Activated effector memory CD4-positive, alpha-beta T cell treated with Interleukin-2 at 50 U/mL for 16 hours (primary cell): Measurements from ENCODE around the gene CD37.
A peak's percentile ranks its signal among the peaks of the same experiment; 100 is the strongest.
"Not testable (repeated sequence)": the region's sequence is repeated elsewhere in the genome, so short reads cannot be mapped to it uniquely, and the experiment has no call there.

Source experiments
- DNase-seq: peaks from one replicate; pipeline ENCODE4 v3.0.0-alpha.2; 2020

CD37 gene

DNA sequence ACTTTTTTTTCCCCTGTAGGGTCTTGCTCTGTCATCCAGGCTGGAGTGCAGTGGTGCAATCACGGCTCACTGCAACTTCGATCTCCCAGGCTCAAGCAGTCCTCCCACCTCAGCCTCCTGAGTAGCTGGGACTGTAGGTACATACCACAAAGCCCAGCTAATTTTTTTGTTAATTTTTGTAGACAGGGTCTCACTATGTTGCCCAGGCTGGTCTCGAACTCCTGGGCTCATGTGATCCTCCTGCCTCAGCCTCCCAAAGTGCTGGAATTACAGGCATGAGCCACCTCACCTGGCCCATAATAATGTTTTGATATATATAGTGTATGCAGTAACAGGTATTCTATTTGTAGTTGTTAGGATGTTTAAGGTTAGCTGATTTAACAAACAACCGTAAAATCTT is 4.0 kb upstream of the CD37 start:
- DNase-seq = not testable (repeated sequence)

DNA sequence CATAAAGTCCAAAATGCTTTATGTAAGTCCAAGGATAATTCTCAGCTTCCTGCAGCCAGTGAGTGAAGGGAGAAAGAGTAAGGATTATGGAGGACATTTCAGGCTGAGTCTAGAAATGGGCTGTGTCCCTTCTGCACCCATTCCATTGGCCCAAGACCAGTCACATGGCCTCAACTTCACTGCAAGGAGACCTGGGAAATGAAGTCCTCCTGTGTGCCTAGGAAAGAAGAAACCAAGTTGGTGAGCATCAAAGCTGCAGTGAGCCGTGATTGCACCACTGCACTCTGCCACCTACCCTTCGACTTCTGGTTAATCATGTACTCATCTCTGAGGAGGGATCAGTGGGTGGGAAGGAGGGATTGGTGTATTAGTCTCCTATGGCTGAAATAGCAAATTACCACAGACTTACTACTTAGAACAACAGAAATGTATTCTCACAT is 3.6 kb upstream of the CD37 start:
- peak; percentile 40 for DNase-seq

DNA sequence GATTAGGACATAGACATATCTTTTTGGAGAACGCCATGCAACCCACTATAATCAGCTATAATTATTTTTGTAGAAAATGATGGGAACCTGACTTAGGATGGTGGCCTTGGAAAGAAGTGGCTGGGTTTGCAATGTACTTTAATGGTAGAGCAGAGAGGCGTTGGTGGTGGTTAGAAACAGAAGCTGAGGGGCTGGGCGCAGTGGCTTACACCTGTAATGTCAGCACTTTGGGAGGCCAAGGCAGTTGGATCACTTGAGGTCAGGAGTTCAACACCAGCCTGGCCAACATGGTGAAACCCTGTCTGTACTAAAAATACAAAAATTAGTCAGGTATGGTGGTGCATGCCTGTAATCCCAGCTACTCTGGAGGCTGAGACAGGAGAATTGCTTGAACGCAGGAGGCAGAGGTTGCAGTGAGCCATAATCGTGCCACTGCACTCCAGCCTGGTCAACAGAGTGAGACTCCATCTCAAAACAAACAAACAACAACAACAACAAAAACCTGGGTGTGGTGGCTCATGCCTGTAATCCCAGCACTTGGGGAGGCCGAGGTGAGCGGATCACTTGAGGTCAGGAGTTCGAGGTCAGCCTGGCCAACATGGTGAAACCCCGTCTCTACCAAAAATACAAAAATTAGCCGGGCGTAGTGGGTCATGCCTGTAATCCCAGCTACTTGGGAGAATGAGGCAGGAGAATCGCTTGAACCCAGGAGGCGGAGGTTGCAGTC is 2.4 kb upstream of the CD37 start:
- not testable (repeated sequence) for DNase-seq

DNA sequence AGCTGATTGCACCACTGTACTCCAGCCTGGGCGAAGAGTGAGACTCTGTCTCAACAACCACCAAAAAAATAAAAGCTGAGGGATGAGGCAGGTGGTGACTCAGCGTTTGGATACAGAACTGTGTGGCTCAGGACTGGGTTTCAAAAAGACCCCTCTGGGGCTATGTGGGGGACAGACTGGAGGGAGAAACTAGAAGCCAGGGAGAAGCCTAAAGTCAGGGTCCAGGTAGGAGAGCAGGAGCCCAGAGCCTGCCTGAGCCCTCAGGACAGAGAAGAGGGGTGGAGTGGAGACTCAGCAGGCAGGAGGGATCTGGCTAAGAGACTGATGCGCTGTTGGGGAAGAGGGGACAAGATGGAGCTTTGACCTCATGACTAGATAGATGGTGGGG is 1.8 kb upstream of the CD37 start:
- no peak for DNase-seq

DNA sequence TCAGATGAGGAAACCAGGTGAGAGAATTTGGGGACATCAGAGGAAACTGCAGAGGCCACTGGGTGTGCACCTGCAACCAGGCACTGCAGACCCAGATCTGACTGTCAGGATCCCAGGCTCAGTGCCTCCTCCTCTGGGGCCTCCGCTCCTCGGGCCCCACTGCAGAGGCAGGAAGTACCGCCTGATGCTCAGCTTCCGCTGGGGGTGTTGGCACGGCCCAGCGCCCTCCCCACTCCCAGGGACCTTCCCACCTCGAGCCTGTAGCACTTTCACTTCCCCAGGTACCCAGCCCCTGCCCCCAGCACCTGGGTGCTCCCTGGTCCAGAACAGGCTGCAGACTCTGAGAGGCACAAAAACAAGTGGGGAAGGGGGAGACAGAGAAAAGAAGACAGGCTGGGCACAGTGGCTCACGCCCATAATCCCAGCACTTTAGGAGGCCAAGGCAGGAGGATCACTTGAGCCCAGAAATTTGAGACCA is 1.4 kb upstream of the CD37 start:
- peak; percentile 64 for DNase-seq

DNA sequence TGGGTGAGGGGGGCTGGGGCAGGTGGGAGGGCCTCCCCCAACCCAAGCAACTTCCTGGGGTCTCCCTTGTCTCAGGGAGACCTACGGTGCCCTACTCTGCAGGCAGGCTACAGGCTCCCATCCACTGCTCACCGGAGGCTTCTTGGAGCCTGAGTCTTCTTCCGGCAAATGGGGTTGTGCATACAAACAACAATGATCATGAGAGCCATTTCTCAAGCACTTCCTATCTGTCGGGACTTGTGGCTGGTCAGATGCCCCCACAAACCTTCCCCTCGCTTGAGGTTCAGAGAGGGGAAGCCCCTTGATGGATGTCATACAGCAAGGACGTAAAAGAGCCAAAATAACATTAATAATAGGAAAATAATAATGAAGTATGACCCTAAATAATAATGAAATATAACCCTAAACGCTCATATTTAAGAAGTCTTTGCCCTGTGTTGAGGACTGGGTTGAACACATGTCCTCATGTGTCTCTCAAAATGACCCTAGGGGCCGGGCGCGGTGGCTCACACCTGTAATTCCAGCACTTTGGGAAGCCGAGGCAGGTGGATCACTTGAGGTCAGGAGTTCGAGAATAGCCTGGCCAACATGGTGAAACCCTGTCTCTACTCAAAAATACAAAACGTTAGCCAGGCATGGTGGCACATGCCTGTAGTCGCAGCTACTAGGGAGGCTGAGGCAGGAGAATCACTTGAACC is 727 bp downstream of the CD37 start:
- no peak for DNase-seq

DNA sequence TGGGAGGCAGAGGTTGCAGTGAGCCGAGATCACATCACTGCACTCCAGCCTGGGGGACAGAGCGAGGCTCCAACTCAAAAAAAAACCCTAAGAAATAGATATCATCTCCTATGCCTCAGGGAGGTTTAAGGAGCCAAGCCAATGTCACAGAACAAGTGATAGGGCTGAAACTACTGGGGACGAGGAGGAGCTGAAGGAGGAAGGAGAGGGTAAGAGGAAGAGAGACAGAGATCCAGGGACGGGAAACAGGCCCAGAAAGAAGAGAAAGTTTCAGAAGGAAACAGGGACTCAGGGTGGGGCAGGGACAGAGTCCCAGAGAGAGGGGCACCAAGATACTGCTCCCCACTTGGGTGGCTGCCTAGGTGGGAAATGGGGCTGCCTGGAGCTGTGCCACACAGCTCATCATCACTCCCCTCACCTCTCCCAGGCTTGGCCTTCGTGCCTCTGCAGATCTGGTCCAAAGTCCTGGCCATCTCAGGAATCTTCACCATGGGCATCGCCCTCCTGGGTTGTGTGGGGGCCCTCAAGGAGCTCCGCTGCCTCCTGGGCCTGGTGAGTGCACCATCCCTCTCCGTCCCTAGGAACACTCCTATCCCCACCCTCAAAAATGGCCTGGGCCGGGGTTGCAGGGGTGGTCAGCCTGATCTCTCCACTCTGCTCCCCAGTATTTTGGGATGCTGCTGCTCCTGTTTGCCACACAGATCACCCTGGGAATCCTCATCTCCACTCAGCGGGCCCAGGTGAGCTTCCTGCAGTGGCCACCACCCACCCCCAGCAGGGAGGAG is 1.5 kb downstream of the CD37 start:
- DNase-seq = no peak

DNA sequence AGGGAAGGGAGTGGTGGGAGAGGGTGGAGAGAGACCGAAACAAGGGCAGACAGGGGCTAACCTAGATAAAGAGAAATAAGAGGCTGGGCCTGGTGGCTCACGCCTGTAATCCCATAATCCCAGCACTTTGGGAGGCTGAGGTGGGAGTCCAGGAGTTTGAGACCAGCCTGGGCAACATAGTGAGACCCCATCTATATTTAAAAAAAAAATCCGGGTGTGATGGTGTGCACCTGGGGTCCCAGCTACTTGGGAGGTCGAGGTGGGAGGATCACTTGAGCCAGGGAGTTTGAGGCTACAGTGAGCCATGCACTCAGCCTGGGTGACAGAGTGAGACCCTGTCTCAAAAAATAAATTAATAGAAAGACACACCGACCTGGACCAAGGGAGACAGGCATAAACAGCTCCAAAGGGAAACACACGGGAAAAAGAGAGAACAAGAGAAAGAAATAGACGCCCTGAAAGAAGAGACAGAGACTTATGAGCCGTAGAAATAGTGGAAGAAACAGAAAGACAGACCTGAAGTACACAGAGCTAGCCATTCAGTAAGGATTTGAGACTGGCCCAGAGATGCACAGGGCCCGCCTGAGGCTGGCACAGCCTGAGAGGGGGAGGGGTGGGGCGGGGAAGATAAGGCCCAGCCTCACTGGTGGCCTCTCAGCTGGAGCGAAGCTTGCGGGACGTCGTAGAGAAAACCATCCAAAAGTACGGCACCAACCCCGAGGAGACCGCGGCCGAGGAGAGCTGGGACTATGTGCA is 2.2 kb downstream of the CD37 start:
- DNase-seq = no peak

DNA sequence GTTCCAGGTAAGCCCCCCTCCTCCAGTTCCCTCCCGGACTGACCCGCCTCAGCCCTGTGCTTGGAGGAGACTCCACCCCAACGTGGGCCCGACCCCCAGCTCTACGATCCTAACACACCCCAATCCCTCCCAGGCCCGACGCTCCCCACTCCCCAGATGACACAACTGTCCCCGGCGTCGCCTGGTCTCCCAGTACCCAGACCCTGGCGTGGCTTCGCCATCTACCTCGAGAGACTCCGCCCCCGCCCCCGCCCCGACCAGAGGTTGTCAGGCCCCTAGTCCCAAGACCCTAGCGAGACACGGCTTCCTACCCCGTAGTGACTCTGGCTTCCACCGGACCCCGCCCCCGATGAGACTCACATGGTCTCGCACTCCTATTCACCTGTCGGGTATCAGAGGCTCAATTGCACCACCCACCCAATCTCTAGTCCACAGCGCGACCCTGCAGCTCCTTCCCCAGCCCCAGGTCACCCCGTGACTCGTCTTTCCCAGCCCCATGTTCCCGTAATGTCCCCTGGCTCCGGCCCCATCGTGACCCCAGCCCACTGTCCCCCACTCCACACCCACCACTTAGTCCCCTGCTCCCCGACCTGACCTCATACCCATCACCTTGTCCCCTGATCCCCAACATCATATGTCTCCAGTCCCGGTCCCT is 2.9 kb downstream of the CD37 start:
- DNase-seq = no peak

DNA sequence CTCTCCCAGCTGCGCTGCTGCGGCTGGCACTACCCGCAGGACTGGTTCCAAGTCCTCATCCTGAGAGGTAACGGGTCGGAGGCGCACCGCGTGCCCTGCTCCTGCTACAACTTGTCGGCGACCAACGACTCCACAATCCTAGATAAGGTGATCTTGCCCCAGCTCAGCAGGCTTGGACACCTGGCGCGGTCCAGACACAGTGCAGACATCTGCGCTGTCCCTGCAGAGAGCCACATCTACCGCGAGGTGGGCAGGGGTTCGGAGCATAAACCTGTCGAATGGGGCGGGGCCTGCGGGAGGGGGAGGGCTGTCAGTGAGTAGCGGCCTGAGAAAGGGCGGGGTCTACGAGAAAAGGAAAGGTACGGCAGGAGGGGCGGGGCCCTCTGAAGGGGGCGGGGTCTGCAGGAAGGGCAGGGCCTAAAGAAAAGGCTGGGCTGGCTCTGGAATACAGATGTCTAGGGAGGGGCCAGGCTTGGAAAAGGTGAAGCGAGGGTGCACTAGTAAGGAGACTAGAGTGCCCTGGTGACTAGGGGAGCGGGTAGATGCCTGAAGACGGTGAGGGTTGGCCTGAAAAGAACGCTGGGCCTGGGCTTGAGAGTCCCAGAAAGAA is 3.6 kb downstream of the CD37 start:
- DNase-seq = no peak

DNA sequence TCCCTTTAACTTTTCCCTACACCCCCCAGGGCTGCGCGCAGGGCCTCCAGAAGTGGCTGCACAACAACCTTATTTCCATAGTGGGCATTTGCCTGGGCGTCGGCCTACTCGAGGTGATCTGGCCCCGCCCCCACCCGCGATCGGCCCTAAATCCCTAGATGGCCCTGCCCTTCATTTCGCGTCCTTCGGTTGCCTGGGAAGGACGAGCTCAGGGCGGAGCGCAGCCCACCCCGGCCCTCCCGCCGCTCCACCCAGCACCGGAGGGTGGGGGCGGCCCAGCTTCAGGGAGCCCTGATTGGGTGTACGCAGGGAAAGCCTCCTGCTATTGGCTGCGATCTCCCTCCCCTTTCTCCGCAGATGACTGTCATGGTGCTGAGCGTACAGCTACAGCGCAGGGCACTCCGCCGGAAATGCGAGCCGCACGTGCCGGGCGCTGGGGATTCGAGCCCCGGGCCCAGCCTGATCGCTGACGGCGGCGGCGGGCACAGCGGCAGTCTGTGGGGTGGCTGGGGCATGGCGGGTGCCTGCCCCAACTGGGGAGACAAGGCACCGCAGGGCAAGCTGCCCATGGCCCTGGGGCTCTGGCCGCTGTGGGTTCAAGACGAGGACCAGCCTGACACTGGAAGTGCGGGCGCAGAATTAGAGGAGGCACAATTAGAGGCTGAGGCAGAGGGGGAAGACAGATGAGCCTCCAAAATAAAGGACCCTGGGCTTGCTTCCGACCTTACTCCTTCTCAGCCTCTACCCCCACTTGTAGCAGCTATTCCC is 4.3 kb downstream of the CD37 start:
- DNase-seq = no peak

DNA sequence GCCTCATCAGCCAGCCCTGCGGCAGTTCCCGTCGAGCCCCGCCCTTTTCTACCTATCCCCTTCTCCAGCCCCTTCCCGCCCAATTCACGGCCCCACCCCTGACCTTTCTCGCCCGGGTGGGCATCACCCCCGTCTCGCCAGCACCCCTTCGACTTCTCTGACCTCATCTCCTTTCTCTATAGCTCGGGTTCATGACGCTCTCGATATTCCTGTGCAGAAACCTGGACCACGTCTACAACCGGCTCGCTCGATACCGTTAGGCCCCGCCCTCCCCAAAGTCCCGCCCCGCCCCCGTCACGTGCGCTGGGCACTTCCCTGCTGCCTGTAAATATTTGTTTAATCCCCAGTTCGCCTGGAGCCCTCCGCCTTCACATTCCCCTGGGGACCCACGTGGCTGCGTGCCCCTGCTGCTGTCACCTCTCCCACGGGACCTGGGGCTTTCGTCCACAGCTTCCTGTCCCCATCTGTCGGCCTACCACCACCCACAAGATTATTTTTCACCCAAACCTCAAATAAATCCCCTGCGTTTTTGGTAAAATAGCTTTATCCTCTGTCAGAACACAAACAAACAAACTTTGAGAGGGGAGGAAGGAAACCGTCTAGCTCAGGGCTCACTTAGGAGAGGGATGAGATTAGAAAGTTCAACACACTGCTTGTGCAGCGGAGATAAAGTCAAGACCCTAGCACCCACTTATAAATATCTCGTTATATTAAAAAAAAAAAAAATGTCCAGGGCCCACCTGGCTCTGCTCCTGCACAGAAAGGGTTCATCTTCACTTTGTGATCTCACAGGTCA is 5.1 kb downstream of the CD37 start:
- DNase-seq = no peak

DNA sequence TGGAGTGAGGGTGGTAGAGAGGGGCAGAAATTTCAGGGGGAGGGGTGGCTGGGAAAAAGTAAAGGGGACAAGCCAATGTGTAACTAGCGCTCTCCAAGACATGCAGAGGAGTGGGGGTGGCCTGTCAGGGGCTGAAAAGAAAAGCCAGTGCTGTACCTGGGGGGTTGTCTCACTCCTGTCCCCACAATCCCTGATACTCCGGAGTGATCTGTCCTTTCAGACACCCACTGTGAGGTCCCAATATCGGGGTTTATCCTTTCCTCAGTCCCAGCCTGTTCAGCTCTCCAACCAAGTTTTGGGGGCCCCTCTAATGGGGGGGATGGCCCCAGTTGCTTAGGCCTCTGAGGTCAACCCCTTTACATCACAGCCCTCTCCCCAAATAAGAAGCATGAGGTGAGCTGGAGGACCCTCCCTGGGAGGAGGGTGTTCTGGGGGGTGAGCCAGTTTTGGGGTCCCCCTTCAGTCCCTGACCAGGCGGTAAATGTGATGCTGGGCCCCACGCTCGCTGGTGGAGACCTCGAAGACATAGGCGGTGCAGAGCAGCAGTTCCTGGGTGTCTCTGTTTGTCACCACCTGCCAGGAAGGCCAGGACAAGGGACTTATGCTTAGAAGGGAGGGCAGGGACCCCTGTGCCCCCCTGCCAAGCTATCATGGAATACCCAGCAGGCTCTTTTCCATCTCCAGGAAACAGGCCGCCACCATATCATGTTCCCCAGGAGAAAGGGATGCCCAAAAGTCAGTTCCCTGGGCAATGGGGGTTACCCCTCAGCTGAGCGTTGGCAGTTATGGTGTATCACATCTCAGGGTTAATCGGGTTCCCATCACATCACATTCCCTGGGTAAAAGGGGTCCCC is 5.9 kb downstream of the CD37 start:
- DNase-seq = no peak

DNA sequence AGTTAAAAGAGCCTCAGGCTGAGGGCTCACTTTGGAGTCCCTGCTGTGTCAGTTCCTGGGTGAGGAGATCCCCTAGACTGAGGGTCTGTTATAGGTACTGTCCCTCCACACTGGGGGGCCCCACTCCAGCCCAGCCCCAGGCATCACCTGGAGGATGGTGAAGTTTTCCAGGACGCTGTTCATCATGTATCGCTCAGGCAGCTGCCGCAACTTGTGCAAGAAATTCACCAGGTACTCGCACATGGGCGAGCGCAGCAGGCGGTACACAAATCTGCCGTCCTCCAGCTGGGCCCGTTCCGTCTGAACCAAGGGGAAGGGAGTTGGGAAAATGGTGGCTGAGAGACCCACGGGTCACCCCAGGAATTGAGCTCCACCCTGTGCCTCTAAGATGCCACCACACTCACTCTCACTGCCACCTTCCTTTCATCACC is 7.1 kb downstream of the CD37 start:
- no peak for DNase-seq

DNA sequence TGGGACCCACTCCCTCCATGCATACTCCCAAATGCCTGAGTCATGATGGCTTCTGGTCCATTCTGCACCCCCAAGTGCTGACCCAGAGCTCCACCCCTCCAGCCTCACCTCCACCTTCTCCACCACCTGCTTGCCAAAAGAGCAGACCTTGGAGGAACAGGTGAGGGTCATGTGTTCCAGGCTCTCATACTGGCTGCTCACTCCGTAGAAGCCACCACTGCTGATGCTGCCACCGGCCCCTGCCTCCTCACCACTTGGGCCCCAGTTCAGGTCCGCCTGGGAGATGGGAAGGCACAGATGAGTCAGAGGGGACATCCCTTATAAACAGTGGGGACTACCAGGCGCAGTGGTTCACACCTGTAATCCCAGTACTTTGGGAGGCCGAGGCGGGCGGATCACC is 7.9 kb downstream of the CD37 start:
- DNase-seq = no peak

DNA sequence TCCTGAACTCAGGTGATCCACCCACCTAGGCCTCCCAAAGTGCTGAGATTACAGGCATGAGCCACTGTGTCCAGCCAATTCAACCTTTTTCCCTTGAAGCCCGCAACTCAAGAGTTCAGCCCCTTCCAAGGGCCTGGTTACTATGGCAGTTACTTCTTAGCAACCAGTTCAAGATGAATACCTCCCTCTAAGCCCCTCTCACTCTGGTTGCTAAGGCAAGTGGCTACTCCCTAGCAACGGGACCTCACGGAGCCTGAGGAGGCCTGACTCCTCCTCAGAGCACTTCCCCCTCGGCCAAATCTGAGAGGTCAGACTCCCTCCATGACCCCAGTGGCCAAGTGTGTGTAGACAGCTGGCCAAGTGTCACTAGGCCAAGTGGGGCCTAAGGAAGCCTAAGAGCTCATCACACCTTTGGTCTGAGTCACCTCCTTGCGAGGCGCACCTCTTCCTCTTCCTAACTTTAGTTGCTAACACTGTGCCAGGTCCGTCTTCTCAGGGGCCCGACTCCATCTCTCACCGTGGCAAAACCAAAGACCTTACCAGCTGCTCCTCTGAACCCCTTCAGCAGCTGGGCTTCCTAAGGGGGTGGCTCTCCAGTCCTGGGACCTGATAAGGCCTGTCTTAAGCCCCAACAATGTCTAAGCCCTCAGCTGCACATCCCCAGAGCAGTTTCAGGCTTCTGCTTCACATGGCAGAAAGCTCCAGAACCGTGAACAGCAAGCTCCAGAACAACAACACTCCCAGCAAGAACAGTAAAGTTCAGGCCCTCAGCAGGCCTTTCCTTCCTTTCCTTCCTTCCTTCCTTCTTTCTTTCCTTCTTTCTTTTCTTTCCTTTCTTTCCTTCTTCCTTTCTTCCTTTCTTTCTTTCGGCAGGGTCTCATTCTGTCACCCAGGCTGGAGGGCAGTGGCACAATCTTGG is 9.6 kb downstream of the CD37 start:
- DNase-seq = no peak

DNA sequence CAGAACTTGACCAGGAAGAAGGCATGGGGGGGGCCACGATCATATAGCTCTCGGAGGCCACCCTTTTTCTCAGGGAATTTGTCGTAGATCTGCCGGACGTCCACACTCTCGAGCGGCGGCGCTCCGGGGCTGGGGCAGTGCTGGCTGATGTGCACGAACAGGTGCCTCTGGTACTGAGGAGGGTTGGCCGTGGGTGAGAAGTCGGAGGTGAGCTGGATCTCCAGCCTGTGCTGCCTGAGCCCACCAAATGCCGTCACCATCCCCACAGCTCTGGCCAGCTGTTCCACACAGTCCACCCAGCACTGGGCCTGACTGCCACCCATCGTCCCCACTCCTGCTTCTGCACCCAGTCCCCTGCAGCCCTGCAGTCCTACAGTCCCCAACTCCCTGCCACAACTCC is 12.0 kb downstream of the CD37 start:
- DNase-seq = no peak

DNA sequence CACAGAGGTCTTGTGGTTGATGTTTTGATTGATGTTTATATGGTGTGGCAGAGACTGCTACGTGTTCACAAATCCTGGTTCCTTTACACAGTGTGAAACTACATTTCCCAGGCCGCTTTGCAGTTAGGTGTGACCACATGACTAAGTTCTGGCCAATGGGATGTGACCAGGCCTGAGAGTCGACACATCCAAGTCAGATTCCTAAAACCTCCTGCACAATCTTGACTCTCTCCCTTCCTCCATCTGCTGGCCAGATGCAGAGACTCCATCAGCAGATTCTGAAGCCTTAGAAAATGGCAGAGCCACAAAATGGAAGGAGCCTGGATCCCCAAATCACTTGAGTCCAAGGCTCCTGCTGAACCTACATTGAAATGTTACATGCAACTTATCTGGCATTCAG is 12.6 kb downstream of the CD37 start:
- no peak for DNase-seq
